Stimulated activated CD4-positive, alpha-beta T cell treated with anti-CD3 and anti-CD28 coated beads, Interleukin-1b, Interleukin-23, amount 100 ng/mL, for 4 hours (primary cell): Measurements from ENCODE around the gene KLHL29.
"Not testable (repeated sequence)": the region's sequence is repeated elsewhere in the genome, so short reads cannot be mapped to it uniquely, and the experiment has no call there.

Source experiments
- DNase-seq, 2 donors: peaks; one replicate each; pipeline ENCODE4 v3.0.0-alpha.2; 2020; ENCODE audit warnings: low read depth in 2 of 2

KLHL29 gene

DNA sequence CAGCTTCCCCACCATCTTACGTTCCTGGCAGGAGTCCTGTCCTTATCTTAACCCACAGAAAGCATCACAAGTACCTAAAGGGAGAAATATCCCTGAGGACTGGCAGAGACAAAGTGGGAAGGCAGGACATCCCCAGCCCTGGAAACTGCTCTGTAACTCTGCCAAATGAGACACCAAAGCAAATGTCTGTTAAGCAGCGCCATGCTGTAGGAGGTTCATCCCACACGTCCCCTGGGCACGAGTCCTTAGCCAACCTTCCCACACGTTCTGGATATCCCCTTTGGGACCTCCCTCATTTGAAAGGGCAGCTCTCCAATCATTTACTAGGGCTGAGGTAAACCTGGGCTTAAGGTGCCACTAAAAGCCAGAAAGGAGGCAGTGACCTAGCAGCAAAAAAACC, 334.7 kb downstream of the KLHL29 start:
- no peak for DNase-seq

DNA sequence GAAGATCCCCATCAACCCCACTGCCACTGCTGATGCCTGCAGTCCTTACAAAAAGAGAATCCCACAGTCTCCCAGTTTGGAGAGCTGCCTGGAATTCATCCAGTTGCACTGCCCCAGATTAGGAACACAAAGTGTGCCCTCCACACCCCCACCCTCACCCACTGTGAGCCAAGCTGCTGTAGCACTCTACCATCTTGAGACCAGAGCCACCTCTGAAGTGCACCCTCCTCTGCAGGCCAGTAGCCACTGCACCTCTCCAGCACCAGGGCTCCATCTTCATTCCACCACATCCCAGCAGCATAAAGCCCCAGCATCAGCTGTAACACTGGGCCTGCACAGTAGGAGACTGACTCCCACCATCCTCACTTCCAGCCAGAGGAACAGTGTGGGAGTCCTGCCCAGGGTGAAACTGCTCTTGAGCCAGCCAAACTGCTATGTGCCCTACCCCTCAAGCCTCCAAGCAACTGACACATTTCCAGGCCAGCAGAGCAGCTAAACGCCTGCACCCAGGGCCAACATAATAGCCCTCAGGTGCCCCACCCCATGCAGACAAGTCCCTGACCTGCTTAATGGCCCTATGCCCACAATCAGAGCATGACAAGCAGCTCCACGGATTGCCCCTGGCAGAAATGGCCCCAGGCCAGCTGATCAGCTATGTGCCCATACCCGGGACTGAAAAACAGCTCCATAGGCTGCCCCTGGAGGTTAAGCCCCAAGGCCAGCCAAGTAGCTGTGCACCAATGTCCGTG, 335.9 kb downstream of the KLHL29 start:
- no peak for DNase-seq

DNA sequence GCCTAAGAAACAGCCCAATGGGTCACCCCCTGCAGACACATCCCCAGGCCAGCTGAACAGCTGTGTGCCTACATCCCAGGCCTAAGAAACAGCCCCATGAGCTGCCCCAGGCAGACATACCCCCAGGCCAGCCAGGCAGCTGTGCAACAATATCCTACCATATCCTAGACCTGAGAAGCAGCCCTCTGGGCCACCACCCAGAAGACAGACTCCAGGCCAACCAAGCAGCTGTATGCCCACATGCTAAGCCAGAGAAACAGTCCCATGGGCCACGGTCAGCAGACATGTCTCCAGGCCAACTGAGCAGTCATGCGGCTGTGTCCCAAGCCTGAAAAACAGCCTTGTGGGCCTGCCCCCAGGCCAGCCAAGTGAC, 336.5 kb downstream of the KLHL29 start:
- DNase-seq, result no peak

DNA sequence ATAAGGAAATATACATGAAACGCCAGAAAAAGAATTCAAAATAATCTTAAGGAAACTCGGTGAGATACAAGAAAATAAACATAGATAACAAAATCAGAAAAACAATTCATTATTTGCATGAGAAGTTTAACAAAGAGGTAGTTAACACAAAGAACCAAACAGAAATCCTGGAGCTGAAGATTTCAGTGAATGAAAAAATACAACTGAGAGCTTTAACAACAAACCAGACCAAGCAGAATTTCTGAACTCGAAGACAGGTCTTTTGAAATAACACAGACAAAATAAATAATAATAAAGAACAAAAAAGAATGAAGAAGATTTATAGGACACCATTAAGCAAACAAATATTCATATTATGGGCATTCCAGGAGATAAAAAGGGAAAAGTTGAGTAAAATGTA, 337.3 kb downstream of the KLHL29 start:
- DNase-seq, result no peak

DNA sequence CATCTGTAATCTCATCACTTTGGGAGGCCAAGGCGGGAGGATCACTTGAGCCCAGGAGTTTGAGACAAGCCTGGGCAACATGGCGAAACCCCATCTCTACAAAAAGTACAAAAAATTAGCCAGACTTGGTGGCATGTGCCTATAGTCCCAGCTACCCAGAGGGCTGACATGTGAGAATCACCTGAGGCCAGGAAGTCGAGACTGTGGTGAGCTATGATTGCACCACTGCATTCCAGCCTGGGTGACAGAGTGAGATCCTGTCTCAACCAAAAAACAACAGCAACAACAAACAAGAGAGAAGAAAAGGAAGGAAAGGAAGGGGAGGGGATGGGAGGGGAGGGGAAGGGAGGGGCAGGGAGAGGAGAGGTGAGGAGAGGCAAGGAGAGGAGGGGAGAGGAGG, 338.1 kb downstream of the KLHL29 start:
- DNase-seq, result not testable (repeated sequence)

DNA sequence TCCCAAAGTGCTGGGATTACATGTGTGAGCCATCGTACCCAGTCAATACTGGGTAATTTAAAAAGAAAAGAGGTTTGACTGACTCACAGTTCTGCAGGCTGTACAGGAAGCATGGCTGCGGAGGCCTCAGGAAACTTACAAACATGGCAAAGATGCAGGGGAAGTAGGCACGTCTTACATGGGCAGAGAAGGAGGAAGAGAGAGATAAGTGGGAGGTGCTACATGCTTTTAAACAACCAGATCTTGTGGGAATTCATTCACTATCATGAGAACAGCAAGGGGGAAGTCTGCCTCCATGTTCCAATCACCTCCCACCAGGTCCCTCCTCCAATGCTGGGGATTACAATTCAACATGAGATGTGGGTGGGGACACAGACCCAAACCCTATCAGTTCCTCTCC, 349.4 kb downstream of the KLHL29 start:
- DNase-seq, result no peak

DNA sequence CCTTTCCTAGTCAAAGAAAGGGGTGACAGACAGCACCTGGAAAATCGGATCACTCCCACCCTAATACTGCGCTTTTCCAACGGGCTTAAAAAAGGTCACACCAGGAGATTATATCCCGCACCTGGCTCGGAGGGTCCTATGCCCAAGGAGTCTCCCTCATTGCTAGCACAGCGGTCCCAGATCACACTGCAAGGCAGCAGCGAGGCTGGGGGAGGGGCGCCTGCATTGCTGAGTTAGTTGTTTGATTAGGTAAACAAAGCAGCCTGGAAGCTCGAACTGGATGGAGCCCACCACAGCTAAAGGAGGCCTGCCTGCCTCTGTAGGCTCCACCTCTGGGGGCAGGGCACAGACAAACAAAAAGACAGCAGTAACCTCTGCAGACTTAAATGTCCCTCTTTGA, 351.8 kb downstream of the KLHL29 start:
- DNase-seq, result not testable (repeated sequence)

DNA sequence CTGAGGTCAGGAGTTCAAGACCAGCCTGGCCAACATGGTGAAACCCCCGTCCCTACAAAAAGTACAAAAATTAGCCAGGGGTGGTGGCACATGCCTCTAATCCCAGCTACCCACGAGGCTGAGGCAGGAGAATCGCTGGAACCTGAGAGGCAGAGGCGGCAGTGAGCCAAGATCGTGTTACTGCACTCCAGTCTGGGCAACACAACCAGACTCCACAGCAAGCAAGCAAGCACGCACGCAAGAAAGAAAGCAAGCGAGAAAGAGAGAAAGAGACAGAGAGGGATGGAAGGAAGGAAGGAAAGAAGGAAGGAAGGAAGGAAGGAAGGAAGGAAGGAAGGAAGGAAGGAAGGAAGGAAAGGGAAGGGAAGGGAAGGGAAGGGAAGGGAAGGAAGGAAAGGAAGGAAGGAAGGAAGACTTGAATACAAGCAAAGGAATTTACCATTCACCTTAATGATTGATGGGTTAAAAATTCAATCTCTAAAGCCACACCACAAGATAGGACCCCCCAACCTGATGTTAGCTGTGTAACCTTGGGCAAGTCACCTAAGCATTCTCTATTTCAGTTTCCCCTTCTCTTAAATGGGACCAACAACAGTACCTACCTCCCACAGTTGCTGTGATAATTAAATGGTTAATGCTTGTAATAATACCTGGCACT, 360.2 kb downstream of the KLHL29 start:
- no peak for DNase-seq

DNA sequence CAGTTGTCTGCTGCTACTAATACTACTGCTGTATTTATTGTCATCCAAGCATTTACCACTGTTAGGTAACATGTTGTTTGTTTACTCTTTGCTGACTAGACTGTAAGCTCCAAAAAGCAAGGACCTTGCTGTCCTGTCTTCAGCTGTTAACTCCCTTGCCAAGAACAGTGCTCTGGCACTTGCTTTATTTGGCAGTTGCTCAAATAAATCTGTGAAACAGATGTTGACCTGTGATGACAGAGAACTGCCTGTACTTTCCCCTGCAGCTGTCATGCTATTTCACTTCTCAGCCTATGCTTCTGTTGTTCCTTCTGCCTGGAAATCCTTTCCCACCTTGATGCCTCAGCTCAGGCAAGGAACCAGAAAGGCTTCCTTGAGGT, 360.7 kb downstream of the KLHL29 start:
- no peak for DNase-seq

DNA sequence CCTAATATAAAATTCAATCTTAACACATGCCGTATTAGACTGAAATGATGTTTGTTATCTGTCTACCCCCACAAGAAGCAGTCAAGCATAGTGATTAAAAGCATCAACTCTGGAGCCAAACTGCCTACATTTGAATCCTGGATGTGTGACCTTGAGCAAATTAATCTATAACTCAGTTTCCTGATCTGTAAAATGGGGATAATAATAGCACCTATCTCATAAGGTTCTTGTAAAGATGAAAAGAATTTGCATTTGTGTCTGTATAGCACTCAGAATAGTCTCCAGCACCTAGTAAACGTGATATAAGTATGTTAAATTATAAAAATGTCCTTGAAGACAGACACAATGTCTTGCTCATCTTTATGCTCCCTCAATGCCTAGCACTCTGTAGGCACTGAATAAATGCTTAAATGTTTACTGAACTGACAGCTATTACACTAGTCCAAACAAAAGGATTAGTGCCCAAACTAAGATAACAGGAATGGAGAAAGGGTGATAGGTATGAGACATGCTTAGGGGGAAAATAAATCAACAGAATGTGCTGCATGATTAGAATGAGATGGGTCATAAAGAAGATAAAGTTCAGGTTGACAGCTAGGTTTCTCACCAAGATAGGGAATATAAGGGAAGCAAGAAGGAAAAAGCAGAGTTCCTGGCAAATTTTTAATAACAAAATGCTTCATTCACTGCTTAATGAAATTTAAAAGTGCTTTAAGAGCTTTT, 361.3 kb downstream of the KLHL29 start:
- DNase-seq, result no peak

DNA sequence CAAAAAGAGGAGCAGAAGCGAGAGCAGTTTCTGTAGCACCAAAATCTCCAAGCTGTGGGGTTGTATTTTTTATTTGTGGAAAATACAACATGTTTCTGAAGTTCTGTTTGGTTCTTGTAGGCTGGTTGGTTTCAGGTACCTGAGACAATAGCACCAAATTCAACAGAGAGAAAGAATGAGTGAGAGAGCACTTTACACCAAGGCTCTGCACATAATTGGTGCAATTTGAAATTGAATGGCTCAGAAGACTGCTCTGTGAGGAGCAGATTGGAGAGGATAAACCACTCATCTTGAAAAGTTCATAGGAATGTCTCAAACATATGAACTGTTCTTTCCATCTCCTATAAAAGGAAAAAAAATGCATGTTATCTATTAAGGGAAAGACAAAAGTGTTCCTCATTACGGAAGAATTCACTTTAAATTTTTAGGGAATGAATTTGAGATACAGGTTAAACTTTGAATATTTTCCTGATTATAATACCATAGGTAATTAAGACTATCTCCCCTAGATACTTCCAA, 366.8 kb downstream of the KLHL29 start:
- no peak for DNase-seq

DNA sequence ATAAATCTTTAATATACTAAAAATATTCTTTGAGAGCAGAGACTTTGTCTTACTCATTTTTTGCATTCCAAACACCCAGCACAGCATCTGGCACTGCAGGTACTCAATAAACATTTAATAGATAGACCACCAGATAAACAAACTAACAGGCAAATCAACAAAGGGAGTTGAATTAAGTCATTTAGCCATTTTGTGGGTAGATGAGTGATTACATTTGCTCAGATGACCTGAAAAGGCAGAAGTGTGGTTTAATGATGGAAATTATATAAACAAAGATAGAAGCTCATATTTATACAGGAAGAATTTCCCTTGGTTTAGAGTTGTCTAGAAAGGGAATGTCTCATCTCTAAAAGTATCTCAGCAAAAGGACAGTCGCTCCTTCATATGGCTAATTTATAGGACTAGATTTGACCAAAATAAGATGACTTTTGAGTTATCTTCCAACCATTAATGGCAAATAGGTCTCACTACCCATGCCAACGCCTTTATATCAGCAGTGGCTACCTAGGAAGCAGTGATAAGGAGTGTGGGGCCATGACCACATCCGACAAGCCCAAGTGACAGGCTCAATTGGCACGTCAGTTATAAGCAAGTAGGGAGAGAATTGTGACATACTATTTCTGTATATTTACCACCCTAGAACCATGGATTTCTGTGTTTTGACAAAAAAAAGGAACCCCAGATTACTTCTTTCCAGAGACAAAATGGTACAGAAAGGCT, 368.5 kb downstream of the KLHL29 start:
- no peak for DNase-seq

DNA sequence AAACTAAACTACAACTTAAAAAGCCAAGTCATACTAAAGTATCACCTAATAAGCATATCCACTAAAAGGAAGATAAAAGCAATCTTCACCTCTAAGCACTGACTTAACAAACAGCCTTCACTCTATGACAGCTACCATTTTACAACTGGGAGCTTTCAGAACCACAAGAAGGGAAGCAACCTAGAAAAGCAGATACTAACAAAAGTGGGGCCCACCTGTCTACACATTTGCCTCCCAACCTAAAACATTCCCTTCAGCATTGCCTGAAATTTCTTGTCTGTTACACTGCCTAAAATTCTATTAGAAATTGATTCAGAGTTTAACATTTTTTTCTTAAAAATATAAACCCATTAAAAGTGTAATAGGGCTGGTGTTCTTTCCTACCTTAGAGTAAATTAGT, 370.0 kb downstream of the KLHL29 start:
- DNase-seq, result no peak

DNA sequence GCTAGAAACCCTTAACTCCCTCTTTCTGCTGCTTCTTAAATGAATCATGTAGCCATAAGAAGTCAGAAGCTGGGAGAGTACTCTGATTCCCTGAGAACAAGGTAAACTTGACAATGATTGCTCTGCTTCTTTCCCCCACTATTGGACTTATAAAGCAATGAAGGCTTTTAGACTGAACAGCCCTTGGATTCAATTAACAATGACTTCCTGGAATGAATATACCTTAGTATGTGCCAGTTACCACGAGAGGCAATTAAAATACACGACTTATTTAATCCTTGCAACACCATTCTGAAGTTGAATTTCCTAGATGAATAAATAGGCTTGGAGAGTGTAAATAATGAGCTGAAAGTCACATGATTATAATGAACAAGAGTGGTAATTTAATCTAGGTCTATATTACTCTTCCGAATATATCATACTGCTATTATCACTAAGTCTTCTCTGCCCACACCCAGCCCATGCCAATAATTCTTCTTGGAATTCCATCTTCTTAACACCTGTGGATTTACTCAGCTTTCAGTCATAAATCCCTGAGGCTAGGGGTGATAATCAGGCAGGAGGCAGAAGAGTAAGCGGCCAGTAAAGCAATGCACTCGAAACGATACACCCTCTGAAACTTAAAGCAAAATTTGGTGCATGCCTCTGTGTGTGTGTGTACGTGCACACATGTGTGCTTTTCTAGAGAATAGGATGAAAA, 371.8 kb downstream of the KLHL29 start:
- no peak for DNase-seq

DNA sequence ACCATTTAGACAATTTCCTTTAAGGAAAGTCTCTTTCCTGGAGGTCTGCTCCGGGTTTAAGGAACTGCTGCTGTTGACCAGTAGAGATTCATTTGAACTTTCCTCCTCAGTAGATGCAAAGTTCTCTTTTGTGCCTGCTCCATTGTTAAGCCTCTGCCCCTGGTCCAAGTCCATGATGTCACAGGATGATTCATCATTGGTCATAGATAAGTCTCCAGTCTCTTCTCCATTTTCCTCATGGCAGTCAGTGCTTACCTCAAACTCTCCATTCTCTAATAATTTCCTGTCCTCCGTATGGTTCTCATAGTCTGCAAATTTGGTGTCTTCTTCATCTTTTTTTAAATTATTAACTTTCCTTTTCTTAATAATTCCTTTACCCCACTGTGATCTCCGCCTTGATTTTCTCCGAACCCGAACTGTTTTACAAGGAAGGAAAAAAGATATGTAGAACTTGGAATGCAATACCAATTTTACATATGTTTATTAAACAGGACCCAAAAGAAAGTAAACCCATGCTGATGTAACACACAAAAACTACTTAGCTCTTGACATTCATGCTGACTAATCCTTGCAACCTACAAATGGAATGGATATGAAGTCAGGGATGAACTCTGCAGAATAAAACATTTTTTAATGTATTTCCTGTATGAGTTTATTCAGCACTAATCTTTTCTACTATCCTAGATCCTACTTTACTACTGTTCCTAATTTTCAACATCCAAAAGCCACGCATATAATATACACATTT, 372.9 kb downstream of the KLHL29 start:
- no peak for DNase-seq
